Testis (tissue), 3 donors: Measurements from ENCODE around the gene ZC3H6. TPM values are rescaled to one million over a fixed set of nuclear protein-coding genes. Genes with fewer than 3 reads are reported as not detected.

Experiments used
- DNase-seq: peaks from one replicate; pipeline ENCODE4 v3.0.0-alpha.2; 2019
- H3K27ac ChIP-seq, 2 donors: fragments of 200-600 bp; sonication (generic); one replicate each; pipeline ENCODE4 v1.5.1; 2019
- H3K27me3 ChIP-seq: fragments of 200-600 bp; sonication (generic); one replicate; pipeline ENCODE4 v1.5.1; 2019
- H3K36me3 ChIP-seq: fragments of 200-600 bp; sonication (generic); one replicate; pipeline ENCODE4 v1.5.1; 2017; ENCODE audit warnings: low read depth; ENCODE audit errors: missing control alignments
- H3K4me1 ChIP-seq: fragments of 200-600 bp; sonication (generic); one replicate; pipeline ENCODE4 v1.5.1; 2019
- H3K4me3 ChIP-seq, 2 donors: fragments of 200-600 bp; sonication (generic); one replicate each; pipeline ENCODE4 v1.5.1; 2017 to 2019
- H3K9me3 ChIP-seq: fragments of 200-600 bp; sonication (generic); one replicate; pipeline ENCODE4 v1.5.1; 2017
- POLR2A ChIP-seq: fragments of 450-650 bp; IDR thresholded peaks from one replicate; pipeline ENCODE4 v1.6.1; 2017; ENCODE audit warnings: antibody characterized with exemption, mild to moderate bottlenecking, moderate library complexity
- WGBS, 2 donors: methylation state at CpG; one replicate each; pipeline ENCODE4 v1.1.5; 2018; 5-methylcytosine and 5-hydroxymethylcytosine counted together
- intact Hi-C: fragments of 100-400 bp; cut with DNase I; formaldehyde crosslinking; loops from one replicate; pipeline ENCODE4 v1.15.1; 2023; ENCODE audit warnings: low total_unique reads
- polyA plus RNA-seq: library from polyadenylated mRNA; stranded (reverse); fragments of 350-450 nt; fragmentation: Illumina TruSeq; extraction: RNeasy Lipid Tissue Mini Kit (QIAGEN cat#74804); gene quantifications from one replicate; pipeline ENCODE4 v1.2.3, GENCODE V29; 2014; ENCODE audit warnings: low read depth, low replicate concordance; ENCODE audit not compliant: insufficient read depth
- total RNA-seq, 2 donors: library from RNA; depleted of rRNA; stranded (reverse); fragments of >200 nt; gene quantifications; one replicate each; pipeline ENCODE4 v1.2.3, GENCODE V29; 2016
- TF ChIP-seq, protein P1 (sequence below), 3 experiments: fragments of 450-650 bp in 2 of 3; fragments of 200-600 bp in 1 of 3; sonication (generic) in 1 of 3; IDR thresholded peaks; one replicate each; pipeline ENCODE4 v1.5.1; 2016 to 2019; ENCODE audit warnings: antibody characterized with exemption in 3 of 3, mild to moderate bottlenecking in 2 of 3, moderate library complexity in 1 of 3

Gene ZC3H6
- total and polyA plus RNA-seq, 3 donors from 2014 or later = 5.0 to 23.4 (median 10.9) TPM

DNA sequence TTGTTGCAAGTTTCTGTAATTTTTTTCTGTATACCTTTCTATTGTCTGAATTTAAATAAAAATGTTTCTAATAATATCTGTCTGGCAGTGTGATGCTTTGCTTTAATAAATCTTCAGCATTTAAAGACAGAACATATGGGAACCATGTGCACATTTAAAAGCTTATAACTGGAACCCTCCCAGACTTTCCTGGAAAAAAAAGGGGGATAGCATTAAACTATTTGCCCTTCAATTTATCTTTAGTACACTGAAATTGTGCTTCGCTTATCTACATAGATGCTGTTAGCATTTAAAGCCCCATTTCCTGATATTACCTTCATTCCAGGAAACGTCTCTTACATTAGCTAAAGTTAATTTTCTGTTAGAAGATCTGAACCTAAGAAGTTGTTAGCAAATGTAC lies 64.6 kb downstream of the ZC3H6 start:
- WGBS, 2 donors = 45 to 46% methylated on average over 2 of the region's 2 CpGs
- no peak overlapping the region for H3K27ac ChIP-seq
- DNase-seq = no peak
- intact Hi-C loops = no loop called here
- H3K9me3 ChIP-seq = no peaks in the 10 kb centered on the region
- no peak overlapping the region for H3K4me3 ChIP-seq
- H3K27me3 ChIP-seq = no peaks in the 10 kb centered on the region
- no peaks in the 10 kb centered on the region for H3K36me3 ChIP-seq
- H3K4me1 ChIP-seq = no peaks in the 10 kb centered on the region
- TF ChIP-seq, protein P1, sequence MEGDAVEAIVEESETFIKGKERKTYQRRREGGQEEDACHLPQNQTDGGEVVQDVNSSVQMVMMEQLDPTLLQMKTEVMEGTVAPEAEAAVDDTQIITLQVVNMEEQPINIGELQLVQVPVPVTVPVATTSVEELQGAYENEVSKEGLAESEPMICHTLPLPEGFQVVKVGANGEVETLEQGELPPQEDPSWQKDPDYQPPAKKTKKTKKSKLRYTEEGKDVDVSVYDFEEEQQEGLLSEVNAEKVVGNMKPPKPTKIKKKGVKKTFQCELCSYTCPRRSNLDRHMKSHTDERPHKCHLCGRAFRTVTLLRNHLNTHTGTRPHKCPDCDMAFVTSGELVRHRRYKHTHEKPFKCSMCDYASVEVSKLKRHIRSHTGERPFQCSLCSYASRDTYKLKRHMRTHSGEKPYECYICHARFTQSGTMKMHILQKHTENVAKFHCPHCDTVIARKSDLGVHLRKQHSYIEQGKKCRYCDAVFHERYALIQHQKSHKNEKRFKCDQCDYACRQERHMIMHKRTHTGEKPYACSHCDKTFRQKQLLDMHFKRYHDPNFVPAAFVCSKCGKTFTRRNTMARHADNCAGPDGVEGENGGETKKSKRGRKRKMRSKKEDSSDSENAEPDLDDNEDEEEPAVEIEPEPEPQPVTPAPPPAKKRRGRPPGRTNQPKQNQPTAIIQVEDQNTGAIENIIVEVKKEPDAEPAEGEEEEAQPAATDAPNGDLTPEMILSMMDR (IDR thresholded peaks at IDR 0.05) = no peak
- no peak for TF ChIP-seq POLR2A

DNA sequence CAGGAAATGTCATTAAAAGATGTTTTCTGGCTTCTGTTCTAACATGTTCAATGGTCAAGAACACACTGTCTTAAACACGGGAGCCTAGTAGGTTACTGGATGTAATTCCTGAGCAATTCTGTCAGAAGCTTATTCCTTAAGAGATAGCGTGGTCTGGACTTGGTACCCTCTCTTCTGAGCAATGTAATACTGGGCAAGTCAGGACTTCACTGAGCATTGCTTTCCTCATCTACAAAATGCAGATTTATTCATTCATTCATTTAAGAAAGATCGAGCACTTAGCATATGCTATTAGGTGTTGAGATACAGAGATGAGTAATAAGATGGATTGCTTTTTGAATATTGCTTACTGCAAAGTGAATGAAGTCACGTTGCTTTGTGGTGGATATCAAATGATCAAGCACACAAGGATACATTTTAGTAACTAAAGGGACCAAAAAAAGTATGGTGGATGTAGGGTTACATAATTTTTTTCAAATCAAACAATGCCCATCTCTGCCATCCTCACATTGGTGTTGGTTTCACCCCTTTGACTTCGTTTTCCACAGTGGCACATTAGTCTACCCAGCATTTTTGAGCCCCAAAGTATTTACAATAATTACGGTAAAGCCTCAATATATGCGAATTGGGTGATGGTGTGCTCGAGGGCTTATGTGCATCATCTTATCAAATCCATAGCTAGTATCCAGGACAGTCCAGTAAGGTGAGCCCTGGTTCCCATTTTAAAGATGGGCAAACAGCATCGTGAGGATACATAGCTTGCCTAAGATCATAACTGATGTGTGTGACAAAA lies 65.3 kb downstream of the ZC3H6 start:
- no peak for DNase-seq
- H3K9me3 ChIP-seq = no peaks in the 10 kb centered on the region
- no peaks in the 10 kb centered on the region for H3K36me3 ChIP-seq
- intact Hi-C loops = no loop called here
- no peak overlapping the region for H3K27ac ChIP-seq
- TF ChIP-seq POLR2A = no peak
- TF ChIP-seq, protein P1 (IDR thresholded peaks at IDR 0.05) = no peak
- H3K27me3 ChIP-seq = no peaks in the 10 kb centered on the region
- H3K4me3 ChIP-seq = no peak overlapping the region
- WGBS, 2 donors = 60 to 75% methylated on average over 9 of the region's 9 CpGs
- no peaks in the 10 kb centered on the region for H3K4me1 ChIP-seq

DNA sequence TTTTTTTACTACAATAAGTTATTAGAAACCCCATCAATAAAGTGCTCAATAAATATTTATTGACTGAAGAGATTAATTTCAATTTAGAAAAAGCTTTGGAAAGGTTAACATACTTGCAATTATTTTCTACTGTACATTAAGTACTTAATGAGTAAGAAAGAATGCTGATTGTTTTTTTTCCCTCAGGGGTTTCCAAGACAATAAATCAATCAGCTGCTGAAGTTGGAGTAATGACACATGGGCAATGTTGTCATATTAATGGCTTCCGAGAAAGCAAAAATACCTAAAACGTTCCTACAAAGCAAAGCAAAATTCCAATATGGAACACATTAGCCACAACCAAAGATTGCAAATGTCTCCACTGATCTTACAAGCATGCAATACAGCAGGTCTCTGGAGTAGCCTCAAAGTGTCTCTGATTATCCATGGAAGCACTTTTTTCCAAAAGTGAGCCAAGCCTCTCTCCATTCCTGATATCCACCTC lies 66.7 kb downstream of the ZC3H6 start:
- DNase-seq = no peak
- no peaks in the 10 kb centered on the region for H3K9me3 ChIP-seq
- intact Hi-C loops = no loop called here
- no peaks in the 10 kb centered on the region for H3K36me3 ChIP-seq
- TF ChIP-seq, protein P1 (IDR thresholded peaks at IDR 0.05) = no peak
- TF ChIP-seq POLR2A = no peak
- no peaks in the 10 kb centered on the region for H3K27me3 ChIP-seq
- no peak overlapping the region for H3K27ac ChIP-seq
- no peak overlapping the region for H3K4me3 ChIP-seq
- 67 to 75% methylated on average over 2 of the region's 2 CpGs for WGBS, 2 donors
- no peaks in the 10 kb centered on the region for H3K4me1 ChIP-seq

DNA sequence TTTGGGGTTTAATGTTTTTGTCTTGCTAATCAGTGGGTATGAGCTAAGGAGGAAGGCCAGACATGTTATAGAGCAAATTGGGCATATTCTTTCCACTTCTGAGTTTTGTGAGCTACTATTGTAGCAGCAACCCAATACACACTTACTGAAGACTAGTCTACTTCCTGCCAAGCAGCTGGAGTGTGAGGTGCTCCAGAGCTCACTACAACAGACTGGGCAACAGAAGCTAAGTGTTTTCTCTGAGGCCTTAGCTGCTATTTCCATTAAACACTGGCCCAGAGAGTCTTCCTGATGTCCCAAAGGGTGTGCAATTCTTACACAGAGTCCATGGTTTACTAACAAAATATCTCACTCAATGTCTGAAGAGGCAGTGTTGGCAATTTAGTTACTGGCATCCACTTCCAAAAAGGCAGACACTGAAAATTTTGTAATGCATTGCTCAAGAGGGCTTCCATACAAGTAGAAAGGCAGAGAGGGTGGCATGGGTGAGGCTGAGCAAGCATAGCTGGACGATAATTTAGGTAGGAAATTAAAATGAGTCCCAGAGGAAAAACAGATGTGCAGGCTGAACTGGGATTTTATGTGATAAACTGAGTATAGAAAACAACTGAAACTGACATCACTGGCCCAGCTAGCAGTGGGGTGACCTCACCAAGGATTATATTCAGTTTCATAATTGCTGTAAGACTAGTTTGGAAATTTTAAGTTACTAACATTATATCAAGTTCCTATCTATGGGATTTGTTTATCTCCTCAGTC lies 68.6 kb downstream of the ZC3H6 start:
- H3K27me3 ChIP-seq = no peaks in the 10 kb centered on the region
- TF ChIP-seq, protein P1 (IDR thresholded peaks at IDR 0.05) = no peak
- no peak for TF ChIP-seq POLR2A
- WGBS, 2 donors = 66 to 74% methylated on average over 1 of the region's 1 CpG
- intact Hi-C loops = no loop called here
- no peak overlapping the region for H3K27ac ChIP-seq
- H3K4me3 ChIP-seq = no peak overlapping the region
- no peaks in the 10 kb centered on the region for H3K4me1 ChIP-seq
- no peaks in the 10 kb centered on the region for H3K9me3 ChIP-seq
- no peaks in the 10 kb centered on the region for H3K36me3 ChIP-seq
- no peak for DNase-seq
